GM23248 (cell line): ENCODE data around the gene MARS1.

Experiments
- EZH2 ChIP-seq: fragments of 200-600 bp; sonication (generic); IDR thresholded peaks from 2 replicates; pipeline ENCODE4 v1.6.1; 2018; ENCODE audit warnings: antibody characterized with exemption, mild to moderate bottlenecking; ENCODE audit not compliant: insufficient read depth, poor library complexity, severe bottlenecking
- EZH2phosphoT487 ChIP-seq: fragments of 200-600 bp; sonication (generic); IDR thresholded peaks from 2 replicates; pipeline ENCODE4 v1.6.1; 2018; ENCODE audit warnings: antibody characterized with exemption, moderate library complexity, mild to moderate bottlenecking, low read depth; ENCODE audit not compliant: insufficient read depth

GRCh38 chr12:57522011-57522886 lies 34.4 kb downstream of the MARS1 start, which contains the start of gene MBD6:
- TF ChIP-seq EZH2 (no peak), EZH2phosphoT487 (no peak)
